Measurements from ENCODE around the gene SP100.
"Not testable (repeated sequence)": the region's sequence is repeated elsewhere in the genome, so short reads cannot be mapped to it uniquely, and the experiment has no call there.

Gene SP100

GRCh38 chr2:230416061-230416721 lies at the start of gene SP100:
SP100 (plus strand) TSS chr2:230416201; CDS start chr2:230416297, 96 bp downstream.
- peak; percentile 86 for DNase-seq

DNA sequence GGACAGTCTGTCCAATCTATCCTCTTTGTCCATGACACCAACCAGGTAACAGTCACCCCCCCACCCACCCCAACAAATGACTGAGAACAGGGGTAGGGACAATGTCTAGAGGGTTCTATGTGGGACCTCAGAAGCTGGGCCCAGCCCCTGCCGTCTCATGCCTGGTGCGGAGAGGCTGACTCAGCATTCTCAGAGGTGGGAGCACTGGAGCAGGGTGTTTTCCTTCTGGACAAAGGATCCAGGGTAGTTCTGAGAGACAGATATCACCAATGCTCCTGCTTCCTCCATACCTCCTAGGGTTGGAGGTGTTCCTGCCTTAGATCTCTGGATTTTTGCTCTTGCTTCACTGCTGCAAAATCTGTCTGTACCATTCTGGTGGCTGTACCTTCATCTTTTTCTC lies 33.9 kb upstream of the SP100 start:
- no peak for DNase-seq

DNA sequence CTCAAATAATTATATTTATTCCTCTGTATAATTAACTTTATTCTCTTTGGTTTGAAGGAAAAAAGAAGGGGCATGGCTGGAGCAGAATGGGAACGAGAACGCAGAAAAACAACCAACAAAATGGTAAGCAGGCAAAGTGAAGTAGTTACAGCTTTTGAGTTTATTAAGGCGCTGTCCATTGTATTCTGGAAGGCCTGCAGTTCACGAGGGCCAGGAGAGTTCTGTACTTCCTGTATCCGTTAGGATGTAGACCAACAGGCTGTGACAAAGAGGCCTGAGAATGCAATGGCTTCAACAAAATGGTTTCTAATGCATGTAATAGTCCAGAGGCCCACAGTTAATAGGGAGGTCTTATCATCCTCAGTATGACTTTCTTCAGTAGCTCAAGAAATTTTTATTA lies 32.5 kb upstream of the SP100 start:
- DNase-seq: no peak

GRCh38 chr2:230384986-230385385 lies 31.0 kb upstream of the SP100 start:
- DNase-seq: no peak

DNA sequence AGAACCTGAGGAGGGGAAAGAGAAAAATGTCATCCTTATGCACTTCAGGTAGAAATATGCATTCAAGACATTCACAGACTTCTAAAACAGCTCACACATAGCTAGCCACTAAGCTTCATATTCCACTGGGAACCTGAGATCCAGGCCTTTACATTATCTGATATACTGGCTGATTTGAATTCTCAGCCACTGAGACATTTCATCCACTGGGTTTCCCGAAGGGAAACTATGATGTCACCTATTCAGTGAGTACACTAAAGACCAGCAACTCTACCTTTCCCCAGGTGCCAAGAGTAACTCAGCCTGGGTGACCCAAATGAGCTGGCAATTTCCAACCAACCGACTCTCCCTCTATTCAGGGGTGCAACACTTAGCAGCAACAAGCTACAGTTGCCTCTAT lies 21.7 kb upstream of the SP100 start:
- no peak for DNase-seq

DNA sequence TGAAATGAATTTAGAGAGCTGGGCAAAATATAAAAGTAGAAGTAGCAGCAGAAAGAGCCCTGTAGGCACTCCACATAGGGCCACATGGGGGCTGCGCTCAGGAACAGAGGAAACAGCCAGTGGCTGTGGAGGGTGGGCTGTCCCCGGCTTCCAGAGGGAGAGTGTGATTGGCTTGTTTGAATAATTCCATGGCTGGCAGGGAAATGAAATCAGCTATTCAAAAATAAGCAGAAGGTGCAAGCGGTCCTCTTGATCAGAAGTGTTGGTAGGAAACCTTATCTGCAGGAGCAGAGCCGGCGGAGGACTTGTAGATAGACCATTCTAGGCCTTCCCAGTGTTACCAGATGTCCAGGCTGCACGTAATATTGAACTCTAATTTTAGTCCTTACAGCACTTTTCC lies 17.3 kb upstream of the SP100 start:
- not testable (repeated sequence) for DNase-seq

DNA sequence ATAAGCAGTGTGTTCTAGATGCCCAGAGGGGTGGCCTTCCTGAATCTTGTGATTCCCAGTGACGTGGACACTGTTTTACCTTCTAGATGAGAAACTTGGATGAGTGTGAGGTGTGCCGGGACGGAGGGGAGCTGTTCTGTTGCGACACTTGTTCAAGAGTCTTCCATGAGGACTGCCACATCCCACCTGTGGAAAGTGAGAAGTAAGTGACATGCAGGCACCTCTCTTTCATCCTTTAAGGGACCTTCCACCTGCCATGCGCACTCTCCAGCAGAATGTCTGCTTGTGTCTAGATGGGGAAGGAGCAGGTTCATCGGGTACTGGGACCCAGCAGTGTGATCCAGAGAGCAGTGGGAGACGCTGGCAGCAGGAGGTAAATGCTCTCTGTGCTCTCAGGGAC lies 16.0 kb upstream of the SP100 start:
- DNase-seq: no peak

GRCh38 chr2:230400454-230400853 lies 15.5 kb upstream of the SP100 start:
- no peak for DNase-seq

DNA sequence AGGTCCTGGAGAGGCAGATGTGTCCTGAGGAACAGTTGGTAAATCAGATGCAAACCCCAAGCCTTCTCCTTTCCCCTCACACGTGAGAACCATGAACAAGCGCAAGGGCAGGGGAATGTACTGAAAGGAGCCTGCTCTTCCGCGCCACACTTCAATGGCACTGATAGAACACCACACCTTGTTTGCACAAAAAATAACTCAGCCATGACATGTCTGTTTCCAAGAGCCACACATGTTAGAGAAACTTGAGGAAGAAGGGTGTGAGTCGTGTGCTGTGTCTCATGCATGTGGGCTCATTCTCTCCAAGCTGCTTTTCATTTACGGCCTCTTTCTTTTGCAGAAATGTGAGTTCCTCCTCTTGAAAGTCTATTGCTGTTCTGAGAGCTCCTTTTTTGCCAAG lies 15.0 kb upstream of the SP100 start:
- DNase-seq: not testable (repeated sequence)

- DNase-seq: no peak
These were observed 12.3 kb upstream of the SP100 start for GRCh38 chr2:230403746-230404145.

- no peak for DNase-seq
These were observed 10.2 kb upstream of the SP100 start for GRCh38 chr2:230405824-230406223.

DNA sequence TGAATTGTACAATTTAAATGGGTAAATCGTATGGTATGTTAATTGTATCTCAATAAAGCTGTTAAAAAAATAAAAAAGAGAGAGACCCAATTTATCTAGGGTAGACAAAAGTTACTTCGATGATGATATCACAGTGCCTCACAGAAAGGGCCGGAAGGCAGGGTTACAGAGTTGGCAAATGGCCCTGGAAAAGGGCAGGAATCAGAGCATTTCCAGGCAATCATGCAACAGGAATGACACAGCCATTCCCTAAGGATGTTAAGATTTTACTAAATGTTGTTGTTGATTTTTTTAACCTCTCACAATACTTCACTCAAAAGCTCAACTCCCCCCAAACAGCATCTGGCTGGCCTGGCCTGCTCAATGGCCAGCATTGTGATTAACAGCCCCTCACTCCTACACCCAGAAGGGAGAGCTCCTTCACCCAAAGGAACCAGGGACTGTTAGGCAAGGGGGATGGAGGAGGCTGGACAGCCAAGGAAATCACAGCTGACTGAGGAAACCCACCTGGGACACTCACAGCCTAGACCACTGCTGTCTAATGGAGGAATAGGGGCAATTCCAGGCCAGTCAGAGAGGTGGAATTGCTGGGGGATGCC lies 7.7 kb upstream of the SP100 start:
- DNase-seq: peak; percentile 82

GRCh38 chr2:230409316-230409715 lies 6.7 kb upstream of the SP100 start:
- not testable (repeated sequence) for DNase-seq

DNA sequence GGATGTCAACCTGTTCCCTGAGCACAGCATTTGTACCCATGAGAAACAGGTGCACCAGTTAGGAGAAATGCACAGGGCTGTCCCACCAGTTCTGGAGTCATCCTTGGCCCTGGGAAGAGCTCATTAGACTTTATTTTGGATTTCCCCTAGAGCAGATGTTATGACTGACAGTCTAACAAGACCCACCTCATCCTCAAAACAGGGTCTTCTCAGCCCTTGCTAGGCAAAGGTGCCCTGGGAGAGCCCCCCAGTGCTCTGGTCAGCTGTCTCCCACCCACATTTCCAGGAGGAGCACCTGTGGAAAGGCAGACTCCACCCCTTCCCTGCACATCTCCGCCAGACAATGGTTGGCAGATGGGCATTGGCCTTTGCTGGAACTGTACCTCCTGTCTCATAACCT lies 5.7 kb upstream of the SP100 start:
- DNase-seq: no peak

DNA sequence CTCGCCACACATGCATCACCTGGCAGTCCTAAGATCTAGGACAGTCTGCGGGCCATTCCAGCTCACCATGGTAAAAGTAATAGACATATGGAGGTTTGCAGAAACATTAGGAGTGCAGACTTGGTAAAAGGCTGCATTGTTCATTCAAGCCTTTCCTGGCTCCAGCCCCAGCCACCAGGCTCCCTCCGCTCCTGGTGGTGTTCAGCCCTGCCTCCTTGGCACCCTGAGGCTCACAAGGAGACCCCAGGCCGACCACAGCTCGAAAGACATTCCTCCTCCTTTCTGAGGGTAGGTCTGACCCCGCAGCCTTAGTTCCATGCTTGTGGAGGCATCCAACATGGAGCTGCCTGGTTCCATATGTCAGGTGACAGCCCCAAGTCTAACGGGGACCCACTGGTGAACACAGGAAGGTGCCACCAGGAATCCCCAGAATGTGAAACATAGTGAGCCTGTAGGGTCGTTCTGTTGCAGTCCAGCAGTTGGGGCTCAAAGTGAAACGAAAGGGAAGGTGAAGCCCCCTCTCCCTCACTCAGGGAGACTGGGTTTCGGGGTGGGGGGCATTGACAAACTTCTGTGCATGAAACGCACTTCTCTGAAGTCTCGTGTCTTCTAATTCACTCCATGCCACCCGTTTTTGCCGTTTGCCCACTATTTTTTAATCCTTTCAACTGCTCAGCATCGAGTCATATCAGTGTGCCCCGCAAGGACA lies 5.0 kb upstream of the SP100 start:
- no peak for DNase-seq

GRCh38 chr2:230411570-230412370 lies 4.2 kb upstream of the SP100 start:
- peak; percentile 54 for DNase-seq

DNA sequence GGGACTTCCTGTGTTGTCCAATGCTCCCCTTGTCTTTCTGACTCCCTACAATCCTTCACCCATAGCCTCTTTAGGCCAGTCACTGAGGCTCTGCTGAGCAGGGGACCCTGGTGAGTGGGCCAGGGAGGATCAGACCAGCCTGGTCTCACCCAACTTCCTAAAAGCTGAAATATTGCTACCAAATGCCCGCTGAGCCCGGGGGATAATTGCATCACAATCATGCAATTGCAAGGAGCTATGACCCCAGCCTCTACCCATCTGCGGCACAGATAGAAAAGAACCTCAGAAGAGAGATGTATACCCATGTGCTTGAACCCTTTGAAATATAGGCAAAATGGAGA lies 3.7 kb upstream of the SP100 start:
- DNase-seq: no peak

DNA sequence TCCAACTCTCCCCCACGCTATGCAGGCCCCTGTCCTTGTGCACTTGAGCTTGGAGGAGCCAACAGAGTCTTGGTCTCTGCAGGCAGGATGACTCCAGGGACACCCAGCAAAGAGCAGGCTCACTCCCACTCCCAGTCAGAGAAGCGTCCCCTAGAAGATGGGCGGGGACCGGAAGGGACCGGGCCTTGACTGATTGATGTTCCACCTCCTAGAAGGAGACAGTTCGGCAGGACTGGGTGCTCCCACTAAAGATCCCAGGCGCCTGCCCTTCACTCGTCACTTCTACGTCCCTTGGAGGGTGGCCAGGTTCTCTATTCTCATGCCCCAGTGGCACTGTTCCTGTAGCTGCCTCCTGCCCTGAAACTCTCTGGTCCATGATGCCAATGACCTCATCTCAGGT lies 3.2 kb upstream of the SP100 start:
- no peak for DNase-seq

DNA sequence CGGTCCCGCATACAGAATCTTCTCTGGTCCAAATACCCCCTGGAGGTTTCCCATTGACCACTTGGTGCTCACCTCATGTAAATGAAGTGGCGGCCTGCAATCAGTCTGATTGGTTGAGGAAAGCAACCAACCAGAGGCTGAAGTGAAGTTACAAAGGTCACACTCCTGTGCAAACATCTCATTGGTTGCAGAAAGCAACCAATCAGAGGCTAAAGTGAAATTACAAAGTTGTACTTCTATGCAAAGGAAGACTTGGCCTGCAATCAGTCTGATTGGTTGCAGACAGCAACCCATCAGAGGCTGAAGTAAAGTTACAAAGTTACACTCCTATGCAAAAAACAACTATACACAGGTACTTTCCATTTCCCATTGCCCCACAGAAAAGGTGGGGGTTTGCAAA lies 2.5 kb upstream of the SP100 start:
- no peak for DNase-seq

GRCh38 chr2:230414302-230414701 lies 1.7 kb upstream of the SP100 start:
- DNase-seq: no peak

GRCh38 chr2:230417436-230417835 lies 1.4 kb downstream of the SP100 start:
- DNase-seq: no peak

GRCh38 chr2:230418341-230419016 lies 2.5 kb downstream of the SP100 start:
- peak; percentile 59 for DNase-seq

DNA sequence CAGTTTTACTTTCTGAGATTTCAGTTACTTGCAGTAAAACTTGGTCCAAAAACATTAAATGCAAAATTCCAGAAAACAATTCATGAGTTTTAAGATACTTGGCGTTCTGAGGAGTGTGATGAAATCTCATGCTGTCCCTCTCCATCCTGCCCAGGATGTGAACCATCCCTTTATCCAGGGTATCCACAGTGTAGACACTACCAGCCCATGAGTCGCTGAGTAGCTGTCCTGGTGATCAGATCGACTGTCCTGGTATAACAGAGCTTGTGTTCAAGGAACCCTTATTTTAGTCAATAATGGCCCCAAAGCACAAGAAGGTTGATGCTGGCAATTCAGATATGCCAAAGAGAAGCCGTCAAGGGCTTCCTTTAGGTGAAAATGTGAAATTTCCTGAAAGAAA lies 3.2 kb downstream of the SP100 start:
- no peak for DNase-seq

Measured in fibroblast of upper back skin (primary cell).